Measurements from ENCODE around the gene ZNF680. TPM values are rescaled to one million over a fixed set of nuclear protein-coding genes. Genes with fewer than 3 reads are reported as not detected.

Gene ZNF680
- total RNA-seq, 4 donors from 2014 or later: 6.1 to 16.2 (median 10.1) TPM

DNA sequence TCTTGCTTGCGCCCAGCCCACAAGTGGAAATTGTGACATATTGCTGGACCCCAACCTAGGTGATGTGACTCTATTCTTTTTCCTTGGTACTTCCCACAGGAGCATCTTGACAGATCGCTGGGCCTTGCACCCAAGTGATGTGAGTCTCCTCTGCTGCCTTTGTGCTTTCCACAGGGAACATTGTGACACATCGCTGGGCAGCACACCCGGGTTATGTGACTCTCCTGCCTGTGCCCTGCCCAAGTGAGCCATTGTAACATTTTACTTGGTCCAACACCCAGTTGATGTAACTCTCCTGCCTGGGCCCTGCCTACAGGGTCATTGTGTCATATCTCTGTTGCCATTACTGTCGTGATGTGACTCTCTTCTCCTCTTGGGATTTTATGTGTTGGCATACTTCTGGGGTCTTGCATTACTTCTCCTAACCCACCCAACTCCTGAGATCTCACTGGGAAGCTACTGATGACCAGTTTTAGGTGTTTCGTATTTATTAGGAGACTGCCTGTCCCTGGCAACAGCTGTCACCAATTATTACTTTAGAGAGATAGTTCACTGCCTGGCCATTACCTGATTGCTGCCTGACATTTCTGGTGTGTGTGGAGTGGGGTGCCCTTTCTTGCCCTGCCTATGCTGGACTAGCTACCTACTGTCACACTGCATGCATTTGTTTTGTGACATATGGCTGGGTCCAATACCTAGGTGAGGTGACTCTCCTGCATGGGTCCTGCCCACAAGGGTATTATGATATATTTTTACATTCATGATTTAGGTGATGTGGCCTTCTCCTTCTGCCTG, 45.4 kb upstream of the ZNF680 start:
- no peaks in the 10 kb centered on the region for H3K36me3 ChIP-seq
- intact Hi-C loops (cut with DNase I): no loop called here
- H3K4me1 ChIP-seq: no peaks in the 10 kb centered on the region
- TF ChIP-seq, protein P1, sequence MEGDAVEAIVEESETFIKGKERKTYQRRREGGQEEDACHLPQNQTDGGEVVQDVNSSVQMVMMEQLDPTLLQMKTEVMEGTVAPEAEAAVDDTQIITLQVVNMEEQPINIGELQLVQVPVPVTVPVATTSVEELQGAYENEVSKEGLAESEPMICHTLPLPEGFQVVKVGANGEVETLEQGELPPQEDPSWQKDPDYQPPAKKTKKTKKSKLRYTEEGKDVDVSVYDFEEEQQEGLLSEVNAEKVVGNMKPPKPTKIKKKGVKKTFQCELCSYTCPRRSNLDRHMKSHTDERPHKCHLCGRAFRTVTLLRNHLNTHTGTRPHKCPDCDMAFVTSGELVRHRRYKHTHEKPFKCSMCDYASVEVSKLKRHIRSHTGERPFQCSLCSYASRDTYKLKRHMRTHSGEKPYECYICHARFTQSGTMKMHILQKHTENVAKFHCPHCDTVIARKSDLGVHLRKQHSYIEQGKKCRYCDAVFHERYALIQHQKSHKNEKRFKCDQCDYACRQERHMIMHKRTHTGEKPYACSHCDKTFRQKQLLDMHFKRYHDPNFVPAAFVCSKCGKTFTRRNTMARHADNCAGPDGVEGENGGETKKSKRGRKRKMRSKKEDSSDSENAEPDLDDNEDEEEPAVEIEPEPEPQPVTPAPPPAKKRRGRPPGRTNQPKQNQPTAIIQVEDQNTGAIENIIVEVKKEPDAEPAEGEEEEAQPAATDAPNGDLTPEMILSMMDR (IDR thresholded peaks at IDR 0.05): no peak
- no peak for TF ChIP-seq POLR2A (IDR thresholded peaks at IDR 0.05; ENCODE audit: low read depth)
- no peak for TF ChIP-seq EP300 (IDR thresholded peaks at IDR 0.05)
- no peak for TF ChIP-seq POLR2AphosphoS5 (IDR thresholded peaks at IDR 0.05)
- WGBS: 97% methylated on average over 6 of the region's 6 CpGs
- no peak overlapping the region for H3K27ac ChIP-seq (replicated peaks in 1 of 4)
- no peaks in the 10 kb centered on the region for H3K9me3 ChIP-seq
- DNase-seq (ENCODE audit: extremely low spot score): peak; percentile 55
- H3K4me3 ChIP-seq: no peak overlapping the region
- H3K27me3 ChIP-seq: no peaks in the 10 kb centered on the region

DNA sequence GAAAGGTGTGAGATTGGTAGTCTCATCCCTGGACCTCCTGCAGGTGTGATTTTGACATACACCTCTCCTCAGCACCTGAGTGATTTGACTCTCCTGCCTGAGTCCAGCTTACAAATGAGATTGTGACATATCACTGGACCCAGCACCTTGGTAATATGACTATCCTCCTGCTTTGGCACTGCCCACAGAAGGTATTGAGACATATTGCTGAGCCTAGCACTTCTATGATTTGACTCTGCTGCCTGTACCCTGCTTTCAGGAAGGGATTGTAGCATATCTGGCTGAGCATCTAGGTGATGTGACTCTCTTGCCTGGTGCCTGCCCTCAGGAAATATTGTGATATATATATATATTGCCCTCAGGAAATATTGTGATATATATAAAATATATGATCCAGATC, 43.5 kb upstream of the ZNF680 start:
- no peaks in the 10 kb centered on the region for H3K9me3 ChIP-seq
- intact Hi-C loops (cut with DNase I): no loop called here
- no peak overlapping the region for H3K4me3 ChIP-seq
- H3K27ac ChIP-seq (replicated peaks in 1 of 4): no peak overlapping the region
- H3K4me1 ChIP-seq: no peaks in the 10 kb centered on the region
- no peaks in the 10 kb centered on the region for H3K27me3 ChIP-seq
- H3K36me3 ChIP-seq: no peaks in the 10 kb centered on the region
- DNase-seq (ENCODE audit: extremely low spot score): peak; percentile 57
- TF ChIP-seq, protein P1 (IDR thresholded peaks at IDR 0.05): no peak
- TF ChIP-seq EP300 (IDR thresholded peaks at IDR 0.05) (no peak), POLR2AphosphoS5 (IDR thresholded peaks at IDR 0.05) (no peak), POLR2A (IDR thresholded peaks at IDR 0.05; ENCODE audit: low read depth) (no peak)

DNA sequence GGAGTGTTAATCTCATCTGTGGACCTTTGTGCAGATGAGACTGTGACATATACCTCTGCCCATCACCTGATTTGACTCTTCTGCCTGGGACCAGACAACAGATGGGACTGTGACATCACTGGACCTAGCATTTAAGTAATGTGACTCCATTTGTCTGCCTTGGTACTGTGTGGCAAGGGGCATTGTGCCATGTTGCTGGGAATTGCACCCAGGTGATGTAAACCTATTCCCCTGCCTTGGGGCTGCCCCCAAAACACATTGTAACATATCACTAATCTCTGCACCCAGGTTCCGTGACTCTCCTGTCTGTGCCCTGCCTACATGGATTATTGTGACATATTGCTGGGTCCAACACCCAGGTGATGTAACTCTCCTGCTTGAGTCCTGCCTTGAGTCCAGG, 40.4 kb upstream of the ZNF680 start:
- TF ChIP-seq EP300 (IDR thresholded peaks at IDR 0.05) (no peak), POLR2AphosphoS5 (IDR thresholded peaks at IDR 0.05) (no peak), POLR2A (IDR thresholded peaks at IDR 0.05; ENCODE audit: low read depth) (no peak)
- TF ChIP-seq, protein P1 (IDR thresholded peaks at IDR 0.05): no peak
- intact Hi-C loops (cut with DNase I): no loop called here
- 88% methylated on average over 1 of the region's 1 CpG for WGBS

DNA sequence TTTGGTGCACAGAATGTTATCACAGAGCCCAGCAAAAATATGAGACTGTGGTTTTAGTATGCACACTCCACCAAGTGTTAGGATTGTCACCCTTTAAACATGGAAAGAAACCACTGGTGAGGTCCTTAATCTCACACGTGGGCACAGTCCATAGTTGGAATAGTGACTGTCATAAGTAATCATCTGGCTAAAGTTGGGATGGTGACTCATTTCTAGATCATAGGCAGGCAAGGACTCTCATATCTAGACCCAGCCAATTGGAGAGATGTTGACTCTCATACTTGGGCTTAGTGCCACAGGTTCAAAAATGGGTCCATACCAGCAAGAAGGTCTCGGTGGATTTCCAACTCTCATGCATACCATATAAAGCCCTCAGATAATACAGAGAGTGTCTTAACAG, 39.6 kb upstream of the ZNF680 start:
- no peak for DNase-seq (ENCODE audit: extremely low spot score)
- 78% methylated on average over 1 of the region's 2 CpGs for WGBS
- Histone ChIP-seq H3K36me3 (no peaks in the 10 kb centered on the region), H3K4me1 (no peaks in the 10 kb centered on the region), H3K4me3 (no peak overlapping the region), H3K27ac (replicated peaks in 1 of 4) (no peak overlapping the region), H3K27me3 (no peaks in the 10 kb centered on the region), H3K9me3 (no peaks in the 10 kb centered on the region)
- intact Hi-C loops (cut with DNase I): no loop called here
- no peak for TF ChIP-seq EP300 (IDR thresholded peaks at IDR 0.05)

More for the DNA sequence above, 40.4 kb upstream of the ZNF680 start:
- Histone ChIP-seq H3K27me3 (no peaks in the 10 kb centered on the region), H3K36me3 (no peaks in the 10 kb centered on the region), H3K27ac (replicated peaks in 1 of 4) (no peak overlapping the region), H3K4me3 (no peak overlapping the region), H3K4me1 (no peaks in the 10 kb centered on the region), H3K9me3 (no peaks in the 10 kb centered on the region)
- DNase-seq (ENCODE audit: extremely low spot score): peak; percentile 81

DNA sequence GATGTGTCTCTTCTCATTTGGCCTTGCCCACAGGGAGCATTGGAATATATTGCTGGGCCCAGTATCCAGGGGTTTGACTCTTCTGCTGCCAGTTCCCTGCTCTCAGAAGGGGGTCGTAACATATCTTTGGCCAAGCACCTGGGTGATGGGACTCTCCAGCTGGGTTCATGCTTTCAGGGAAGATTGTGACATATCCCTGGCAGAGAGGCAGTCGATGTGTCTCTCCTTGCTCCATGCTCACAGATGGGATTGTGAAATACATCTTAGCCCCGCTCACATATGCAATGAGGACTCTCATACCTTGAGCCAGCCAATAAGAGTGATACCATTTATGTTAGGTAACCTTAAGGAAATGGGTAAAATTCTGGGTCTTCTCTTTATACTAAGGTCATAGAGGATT, 39.2 kb upstream of the ZNF680 start:
- no peaks in the 10 kb centered on the region for H3K9me3 ChIP-seq
- no peaks in the 10 kb centered on the region for H3K4me1 ChIP-seq
- TF ChIP-seq, protein P1 (IDR thresholded peaks at IDR 0.05): no peak
- intact Hi-C loops (cut with DNase I): no loop called here
- peak; percentile 80 for DNase-seq (ENCODE audit: extremely low spot score)
- H3K27me3 ChIP-seq: no peaks in the 10 kb centered on the region
- WGBS: 96% methylated on average over 3 of the region's 3 CpGs
- no peak overlapping the region for H3K4me3 ChIP-seq
- no peaks in the 10 kb centered on the region for H3K36me3 ChIP-seq
- H3K27ac ChIP-seq (replicated peaks in 1 of 4): no peak overlapping the region
